Measurements from ENCODE around the gene DLEC1.

GRCh38 chr3:38047896-38048295 lies 8.9 kb downstream of the DLEC1 start:
- TF ChIP-seq, protein P1, sequence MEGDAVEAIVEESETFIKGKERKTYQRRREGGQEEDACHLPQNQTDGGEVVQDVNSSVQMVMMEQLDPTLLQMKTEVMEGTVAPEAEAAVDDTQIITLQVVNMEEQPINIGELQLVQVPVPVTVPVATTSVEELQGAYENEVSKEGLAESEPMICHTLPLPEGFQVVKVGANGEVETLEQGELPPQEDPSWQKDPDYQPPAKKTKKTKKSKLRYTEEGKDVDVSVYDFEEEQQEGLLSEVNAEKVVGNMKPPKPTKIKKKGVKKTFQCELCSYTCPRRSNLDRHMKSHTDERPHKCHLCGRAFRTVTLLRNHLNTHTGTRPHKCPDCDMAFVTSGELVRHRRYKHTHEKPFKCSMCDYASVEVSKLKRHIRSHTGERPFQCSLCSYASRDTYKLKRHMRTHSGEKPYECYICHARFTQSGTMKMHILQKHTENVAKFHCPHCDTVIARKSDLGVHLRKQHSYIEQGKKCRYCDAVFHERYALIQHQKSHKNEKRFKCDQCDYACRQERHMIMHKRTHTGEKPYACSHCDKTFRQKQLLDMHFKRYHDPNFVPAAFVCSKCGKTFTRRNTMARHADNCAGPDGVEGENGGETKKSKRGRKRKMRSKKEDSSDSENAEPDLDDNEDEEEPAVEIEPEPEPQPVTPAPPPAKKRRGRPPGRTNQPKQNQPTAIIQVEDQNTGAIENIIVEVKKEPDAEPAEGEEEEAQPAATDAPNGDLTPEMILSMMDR (IDR thresholded peaks at IDR 0.05; ENCODE audit: low read depth, low read length) = no peak
- no peak for TF ChIP-seq EZH2phosphoT487 (IDR thresholded peaks at IDR 0.05; ENCODE audit: low read depth)
